ENCODE data around the gene DEFB113.

- TF ChIP-seq CTCF (conservative IDR thresholded peaks at IDR 0.05; ENCODE audit: low read depth, low read length) (no peak), EZH2 (IDR thresholded peaks at IDR 0.05; ENCODE audit: borderline replicate concordance, low read depth, low read length, poor library complexity, severe bottlenecking) (no peak)
These were observed 17.1 kb upstream of the DEFB113 start for GRCh38 chr6:49986551-49986950.
